Measurements from ENCODE around the gene LRRC4C. TPM values are rescaled to one million over a fixed set of nuclear protein-coding genes. Genes with fewer than 3 reads are reported as not detected.

LRRC4C gene
- total and polyA plus RNA-seq, 4 donors, result 0.33 to 5.3 (median 0.43) TPM

GRCh38 chr11:40099426-40100161, 1359.9 kb downstream of the LRRC4C start:
- Histone ChIP-seq H3K27ac (ENCODE audit: low read depth in 1 of 2, low read length in 1 of 2) (no peak overlapping the region), H3K9ac (ENCODE audit: insufficient read depth in 1 of 2, low read length in 2 of 2) (no peak overlapping the region), H3K27me3 (ENCODE audit: control insufficient read depth in 3 of 3, insufficient read depth in 3 of 3, low read length in 2 of 3) (no peaks in the 10 kb centered on the region), H3K36me3 (ENCODE audit: control insufficient read depth in 4 of 4, insufficient read depth in 4 of 4, low read length in 4 of 4) (no peaks in the 10 kb centered on the region), H3K9me3 (ENCODE audit: control insufficient read depth in 4 of 4, insufficient read depth in 3 of 4, low read length in 3 of 4) (peaks cover 0 to 4% (median 2%) of the 10 kb centered on the region in 4 donors), H3K4me1 (ENCODE audit: control insufficient read depth in 5 of 5, insufficient read depth in 5 of 5, low read length in 5 of 5) (peaks cover 0 to 3% (median 0%) of the 10 kb centered on the region in 5 donors), H3K4me3 (no peak overlapping the region)
- DNase-seq (peak in 1 of 3 donors; percentile 1), ATAC-seq (ENCODE audit: insufficient read depth, low FRiP score) (no peak)
- WGBS, 2 donors, result 28 to 54% methylated on average over 13 of the region's 13 CpGs
- no peak for TF ChIP-seq CTCF (IDR thresholded peaks at IDR 0.05; ENCODE audit: control extremely low read depth, extremely low read depth)

GRCh38 chr11:40095446-40095845, 1364.0 kb downstream of the LRRC4C start:
- 54 to 71% methylated on average over 1 of the region's 1 CpG for WGBS, 2 donors

GRCh38 chr11:40094954-40095353, 1364.5 kb downstream of the LRRC4C start:
- TF ChIP-seq CTCF (IDR thresholded peaks at IDR 0.05; ENCODE audit: control extremely low read depth, extremely low read depth), result no peak
- ATAC-seq (ENCODE audit: insufficient read depth, low FRiP score) (no peak), DNase-seq (peak in 2 of 3 donors; percentile 1 to 3)
- Histone ChIP-seq H3K27ac (ENCODE audit: low read depth in 1 of 2, low read length in 1 of 2) (no peak overlapping the region), H3K9ac (ENCODE audit: insufficient read depth in 1 of 2, low read length in 2 of 2) (no peak overlapping the region), H3K4me1 (ENCODE audit: control insufficient read depth in 5 of 5, insufficient read depth in 5 of 5, low read length in 5 of 5) (peaks cover 0 to 3% (median 0%) of the 10 kb centered on the region in 5 donors), H3K4me3 (no peak overlapping the region), H3K36me3 (ENCODE audit: control insufficient read depth in 4 of 4, insufficient read depth in 4 of 4, low read length in 4 of 4) (no peaks in the 10 kb centered on the region), H3K27me3 (ENCODE audit: control insufficient read depth in 3 of 3, insufficient read depth in 3 of 3, low read length in 2 of 3) (no peaks in the 10 kb centered on the region), H3K9me3 (ENCODE audit: control insufficient read depth in 4 of 4, insufficient read depth in 3 of 4, low read length in 3 of 4) (no peaks in the 10 kb centered on the region)
- 84 to 93% methylated on average over 2 of the region's 2 CpGs for WGBS, 2 donors

More at GRCh38 chr11:40095446-40095845, 1364.0 kb downstream of the LRRC4C start:
- H3K27ac ChIP-seq (ENCODE audit: low read depth in 1 of 2, low read length in 1 of 2), result no peak overlapping the region
- ATAC-seq (ENCODE audit: insufficient read depth, low FRiP score), result no peak
- H3K9ac ChIP-seq (ENCODE audit: insufficient read depth in 1 of 2, low read length in 2 of 2), result no peak overlapping the region
- H3K4me3 ChIP-seq, result no peak overlapping the region
- no peaks in the 10 kb centered on the region for H3K27me3 ChIP-seq (ENCODE audit: control insufficient read depth in 3 of 3, insufficient read depth in 3 of 3, low read length in 2 of 3)
- H3K36me3 ChIP-seq (ENCODE audit: control insufficient read depth in 4 of 4, insufficient read depth in 4 of 4, low read length in 4 of 4), result no peaks in the 10 kb centered on the region
- peaks cover 0 to 3% (median 0%) of the 10 kb centered on the region in 5 donors for H3K4me1 ChIP-seq (ENCODE audit: control insufficient read depth in 5 of 5, insufficient read depth in 5 of 5, low read length in 5 of 5)
- DNase-seq, result peak in 2 of 3 donors; percentile 30 to 35
- no peaks in the 10 kb centered on the region for H3K9me3 ChIP-seq (ENCODE audit: control insufficient read depth in 4 of 4, insufficient read depth in 3 of 4, low read length in 3 of 4)
- no peak for TF ChIP-seq CTCF (IDR thresholded peaks at IDR 0.05; ENCODE audit: control extremely low read depth, extremely low read depth)

All from lung (tissue), 12 donors.